Gastrocnemius medialis (tissue), 4 donors: ENCODE measurements around the gene DTNBP1.

ENCODE experiments used
- POLR2A ChIP-seq, 2 donors: fragments of 450-650 bp; IDR thresholded peaks; one replicate each; pipeline ENCODE4 v1.6.1; 2017; ENCODE audit warnings: antibody characterized with exemption in 2 of 2, mild to moderate bottlenecking in 2 of 2, moderate library complexity in 2 of 2
- TF ChIP-seq, protein P1 (sequence below), 5 experiments: fragments of 450-650 bp in 3 of 5; fragments of 200-600 bp in 2 of 5; sonication (generic) in 2 of 5; IDR thresholded peaks in 4 of 5; conservative IDR thresholded peaks in 1 of 5; 1 replicate in 4 of 5; 2 replicates in 1 of 5; pipeline ENCODE4 v1.5.1; 2016 to 2019; ENCODE audit warnings: antibody characterized with exemption in 5 of 5, mild to moderate bottlenecking in 3 of 5, moderate library complexity in 3 of 5

DNA sequence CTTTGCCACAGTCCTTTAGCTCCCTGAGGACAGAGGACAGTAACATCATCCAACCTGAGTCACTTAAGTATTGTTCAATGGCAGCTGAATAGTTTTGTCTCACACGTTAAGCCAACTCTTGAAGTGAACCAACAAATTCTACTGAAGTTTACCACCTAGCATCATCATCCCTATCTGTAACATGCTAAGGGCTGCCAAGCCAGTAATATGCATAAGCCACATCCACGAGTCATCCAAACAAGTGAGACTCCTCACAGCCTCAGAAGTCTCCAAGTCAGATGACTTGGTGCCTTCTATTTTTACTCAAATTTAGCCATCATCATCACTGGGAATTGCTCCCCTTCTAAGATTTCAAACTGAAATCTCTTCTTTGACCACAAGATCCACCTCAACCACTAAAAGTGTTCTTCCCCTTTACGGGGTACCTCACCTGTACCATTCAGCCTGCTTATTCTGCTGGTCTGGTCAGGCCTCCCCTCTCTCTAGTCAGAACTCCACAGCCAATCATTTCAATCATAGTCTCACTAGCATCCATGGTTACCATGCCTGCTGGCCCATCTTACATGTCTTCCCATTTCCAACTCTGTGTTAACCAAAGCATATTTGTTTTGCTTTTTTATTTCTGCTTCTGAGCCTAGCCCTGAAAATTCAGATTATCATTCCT, 73.7 kb downstream of the DTNBP1 start:
- TF ChIP-seq, protein P1, sequence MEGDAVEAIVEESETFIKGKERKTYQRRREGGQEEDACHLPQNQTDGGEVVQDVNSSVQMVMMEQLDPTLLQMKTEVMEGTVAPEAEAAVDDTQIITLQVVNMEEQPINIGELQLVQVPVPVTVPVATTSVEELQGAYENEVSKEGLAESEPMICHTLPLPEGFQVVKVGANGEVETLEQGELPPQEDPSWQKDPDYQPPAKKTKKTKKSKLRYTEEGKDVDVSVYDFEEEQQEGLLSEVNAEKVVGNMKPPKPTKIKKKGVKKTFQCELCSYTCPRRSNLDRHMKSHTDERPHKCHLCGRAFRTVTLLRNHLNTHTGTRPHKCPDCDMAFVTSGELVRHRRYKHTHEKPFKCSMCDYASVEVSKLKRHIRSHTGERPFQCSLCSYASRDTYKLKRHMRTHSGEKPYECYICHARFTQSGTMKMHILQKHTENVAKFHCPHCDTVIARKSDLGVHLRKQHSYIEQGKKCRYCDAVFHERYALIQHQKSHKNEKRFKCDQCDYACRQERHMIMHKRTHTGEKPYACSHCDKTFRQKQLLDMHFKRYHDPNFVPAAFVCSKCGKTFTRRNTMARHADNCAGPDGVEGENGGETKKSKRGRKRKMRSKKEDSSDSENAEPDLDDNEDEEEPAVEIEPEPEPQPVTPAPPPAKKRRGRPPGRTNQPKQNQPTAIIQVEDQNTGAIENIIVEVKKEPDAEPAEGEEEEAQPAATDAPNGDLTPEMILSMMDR (IDR thresholded peaks at IDR 0.05 in 4 of 5, conservative IDR thresholded peaks at IDR 0.05 in 1 of 5): no peak
- TF ChIP-seq POLR2A (IDR thresholded peaks at IDR 0.05): no peak
